Measurements from ENCODE around the gene C19orf25. TPM values are rescaled to one million over a fixed set of nuclear protein-coding genes. Genes with fewer than 3 reads are reported as not detected.
A peak's percentile ranks its signal among the peaks of the same experiment; 100 is the strongest.

The C19orf25 gene
- total and polyA plus RNA-seq, 10 of the 15 experiments (the other 5 are each of a cell fraction or from before 2014, with no cell fraction given) = 1.2 to 67.0 (median 25.6) TPM

DNA sequence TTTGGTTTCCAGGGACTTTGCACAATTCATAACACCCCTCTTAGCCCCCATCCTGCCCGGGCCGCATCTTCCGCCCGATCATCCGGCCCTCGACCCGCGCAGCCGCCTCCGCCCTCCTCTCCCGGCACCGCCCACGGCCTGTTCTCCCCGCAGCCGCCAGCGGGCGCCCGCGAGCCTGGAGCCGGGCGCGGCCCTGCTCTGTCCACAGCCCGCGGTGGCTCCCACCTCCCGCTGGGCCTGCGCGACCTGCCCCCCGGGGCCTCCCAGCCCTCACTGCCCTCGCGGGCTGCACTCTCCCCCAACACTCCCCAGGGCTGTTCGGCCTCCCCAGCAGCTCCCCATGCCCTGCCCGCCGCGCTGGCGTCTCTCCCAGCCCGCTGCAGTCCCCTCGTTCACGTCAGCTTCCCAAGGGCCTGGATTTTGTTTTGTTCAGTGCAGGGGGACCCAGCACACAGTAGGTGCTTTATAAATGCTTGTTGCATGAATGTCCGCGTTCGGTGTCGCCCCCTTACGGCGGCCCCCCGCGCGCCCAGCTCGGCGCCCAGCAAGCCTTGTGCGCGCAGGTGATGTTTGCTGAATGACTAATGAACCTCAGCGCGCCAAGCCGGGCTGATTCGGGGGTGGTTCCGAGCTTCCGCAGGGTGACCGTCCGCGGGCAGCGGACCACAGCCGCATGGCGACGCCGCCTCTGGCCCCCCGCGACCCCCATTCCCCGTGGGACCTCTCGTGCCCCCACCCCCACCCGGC lies 33.7 kb downstream of the C19orf25 start (continued):
- peak; percentile 55; the same call in 1 of the 2 replicates for TF ChIP-seq NKRF (conservative IDR thresholded peaks at IDR 0.05)
- TF ChIP-seq TARDBP (IDR thresholded peaks at IDR 0.05; ENCODE audit: borderline replicate concordance) = no peak
- peak; percentile 42 to 49; a peak in 2 of 4 replicates for TF ChIP-seq BHLHE40 (IDR thresholded peaks at IDR 0.05; ENCODE audit: borderline replicate concordance in 1 of 2, low read depth in 2 of 2, low read length in 1 of 2)
- TF ChIP-seq ZBED1 (IDR thresholded peaks at IDR 0.05; ENCODE audit: borderline replicate concordance) = no peak
- TF ChIP-seq, protein P1, sequence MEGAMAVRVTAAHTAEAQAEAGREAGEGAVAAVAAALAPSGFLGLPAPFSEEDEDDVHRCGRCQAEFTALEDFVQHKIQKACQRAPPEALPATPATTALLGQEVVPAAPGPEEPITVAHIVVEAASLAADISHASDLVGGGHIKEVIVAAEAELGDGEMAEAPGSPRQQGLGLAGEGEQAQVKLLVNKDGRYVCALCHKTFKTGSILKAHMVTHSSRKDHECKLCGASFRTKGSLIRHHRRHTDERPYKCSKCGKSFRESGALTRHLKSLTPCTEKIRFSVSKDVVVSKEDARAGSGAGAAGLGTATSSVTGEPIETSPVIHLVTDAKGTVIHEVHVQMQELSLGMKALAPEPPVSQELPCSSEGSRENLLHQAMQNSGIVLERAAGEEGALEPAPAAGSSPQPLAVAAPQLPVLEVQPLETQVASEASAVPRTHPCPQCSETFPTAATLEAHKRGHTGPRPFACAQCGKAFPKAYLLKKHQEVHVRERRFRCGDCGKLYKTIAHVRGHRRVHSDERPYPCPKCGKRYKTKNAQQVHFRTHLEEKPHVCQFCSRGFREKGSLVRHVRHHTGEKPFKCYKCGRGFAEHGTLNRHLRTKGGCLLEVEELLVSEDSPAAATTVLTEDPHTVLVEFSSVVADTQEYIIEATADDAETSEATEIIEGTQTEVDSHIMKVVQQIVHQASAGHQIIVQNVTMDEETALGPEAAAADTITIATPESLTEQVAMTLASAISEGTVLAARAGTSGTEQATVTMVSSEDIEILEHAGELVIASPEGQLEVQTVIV (IDR thresholded peaks at IDR 0.05; ENCODE audit: borderline replicate concordance, partially characterized antibody) = no peak
- TF ChIP-seq, protein P2, sequence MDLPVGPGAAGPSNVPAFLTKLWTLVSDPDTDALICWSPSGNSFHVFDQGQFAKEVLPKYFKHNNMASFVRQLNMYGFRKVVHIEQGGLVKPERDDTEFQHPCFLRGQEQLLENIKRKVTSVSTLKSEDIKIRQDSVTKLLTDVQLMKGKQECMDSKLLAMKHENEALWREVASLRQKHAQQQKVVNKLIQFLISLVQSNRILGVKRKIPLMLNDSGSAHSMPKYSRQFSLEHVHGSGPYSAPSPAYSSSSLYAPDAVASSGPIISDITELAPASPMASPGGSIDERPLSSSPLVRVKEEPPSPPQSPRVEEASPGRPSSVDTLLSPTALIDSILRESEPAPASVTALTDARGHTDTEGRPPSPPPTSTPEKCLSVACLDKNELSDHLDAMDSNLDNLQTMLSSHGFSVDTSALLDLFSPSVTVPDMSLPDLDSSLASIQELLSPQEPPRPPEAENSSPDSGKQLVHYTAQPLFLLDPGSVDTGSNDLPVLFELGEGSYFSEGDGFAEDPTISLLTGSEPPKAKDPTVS (IDR thresholded peaks at IDR 0.05; ENCODE audit: low read depth, low read length) = no peak
- peak; percentile 66 for TF ChIP-seq IKZF1 (conservative IDR thresholded peaks at IDR 0.05)
- TF ChIP-seq KDM1A (IDR thresholded peaks at IDR 0.05; ENCODE audit: borderline replicate concordance) = no peak
- TF ChIP-seq, protein P3, sequence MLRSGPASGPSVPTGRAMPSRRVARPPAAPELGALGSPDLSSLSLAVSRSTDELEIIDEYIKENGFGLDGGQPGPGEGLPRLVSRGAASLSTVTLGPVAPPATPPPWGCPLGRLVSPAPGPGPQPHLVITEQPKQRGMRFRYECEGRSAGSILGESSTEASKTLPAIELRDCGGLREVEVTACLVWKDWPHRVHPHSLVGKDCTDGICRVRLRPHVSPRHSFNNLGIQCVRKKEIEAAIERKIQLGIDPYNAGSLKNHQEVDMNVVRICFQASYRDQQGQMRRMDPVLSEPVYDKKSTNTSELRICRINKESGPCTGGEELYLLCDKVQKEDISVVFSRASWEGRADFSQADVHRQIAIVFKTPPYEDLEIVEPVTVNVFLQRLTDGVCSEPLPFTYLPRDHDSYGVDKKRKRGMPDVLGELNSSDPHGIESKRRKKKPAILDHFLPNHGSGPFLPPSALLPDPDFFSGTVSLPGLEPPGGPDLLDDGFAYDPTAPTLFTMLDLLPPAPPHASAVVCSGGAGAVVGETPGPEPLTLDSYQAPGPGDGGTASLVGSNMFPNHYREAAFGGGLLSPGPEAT (IDR thresholded peaks at IDR 0.05; ENCODE audit: low read depth) = no peak
- TF ChIP-seq YBX1 (IDR thresholded peaks at IDR 0.05) = no peak
- TF ChIP-seq CBFB (IDR thresholded peaks at IDR 0.05; ENCODE audit: low read depth) = no peak
- TF ChIP-seq, protein P4, sequence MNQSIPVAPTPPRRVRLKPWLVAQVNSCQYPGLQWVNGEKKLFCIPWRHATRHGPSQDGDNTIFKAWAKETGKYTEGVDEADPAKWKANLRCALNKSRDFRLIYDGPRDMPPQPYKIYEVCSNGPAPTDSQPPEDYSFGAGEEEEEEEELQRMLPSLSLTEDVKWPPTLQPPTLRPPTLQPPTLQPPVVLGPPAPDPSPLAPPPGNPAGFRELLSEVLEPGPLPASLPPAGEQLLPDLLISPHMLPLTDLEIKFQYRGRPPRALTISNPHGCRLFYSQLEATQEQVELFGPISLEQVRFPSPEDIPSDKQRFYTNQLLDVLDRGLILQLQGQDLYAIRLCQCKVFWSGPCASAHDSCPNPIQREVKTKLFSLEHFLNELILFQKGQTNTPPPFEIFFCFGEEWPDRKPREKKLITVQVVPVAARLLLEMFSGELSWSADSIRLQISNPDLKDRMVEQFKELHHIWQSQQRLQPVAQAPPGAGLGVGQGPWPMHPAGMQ (IDR thresholded peaks at IDR 0.05; ENCODE audit: borderline replicate concordance) = no peak
- peak; percentile 85 for TF ChIP-seq LARP7 (IDR thresholded peaks at IDR 0.05)
- no peak for TF ChIP-seq TBL1XR1 (IDR thresholded peaks at IDR 0.05; ENCODE audit: low read depth, low read length)
- no peak for TF ChIP-seq NFYA (IDR thresholded peaks at IDR 0.05; ENCODE audit: borderline replicate concordance, low read depth, low read length)
- TF ChIP-seq SMARCA5 (IDR thresholded peaks at IDR 0.05) = peak; percentile 97
- no peak for TF ChIP-seq USF1 (IDR thresholded peaks at IDR 0.05; ENCODE audit: borderline replicate concordance, extremely low read length, insufficient read depth, low read depth, low read length)
- TF ChIP-seq WRNIP1 (IDR thresholded peaks at IDR 0.05; ENCODE audit: borderline replicate concordance, low read depth, low read length) = no peak

Data from GM12878 (cell line).